HG03108 (cell line): ENCODE data around the gene APOE.
"Not testable (repeated sequence)": the region's sequence is repeated elsewhere in the genome, so short reads cannot be mapped to it uniquely, and the experiment has no call there.

Experiments
- ATAC-seq: cut with Tn5 transposase; IDR thresholded peaks from one replicate; pipeline ENCODE4 v1.9.1; 2021; ENCODE audit warnings: moderate library complexity; ENCODE audit not compliant: unreplicated experiment

Gene APOE

DNA sequence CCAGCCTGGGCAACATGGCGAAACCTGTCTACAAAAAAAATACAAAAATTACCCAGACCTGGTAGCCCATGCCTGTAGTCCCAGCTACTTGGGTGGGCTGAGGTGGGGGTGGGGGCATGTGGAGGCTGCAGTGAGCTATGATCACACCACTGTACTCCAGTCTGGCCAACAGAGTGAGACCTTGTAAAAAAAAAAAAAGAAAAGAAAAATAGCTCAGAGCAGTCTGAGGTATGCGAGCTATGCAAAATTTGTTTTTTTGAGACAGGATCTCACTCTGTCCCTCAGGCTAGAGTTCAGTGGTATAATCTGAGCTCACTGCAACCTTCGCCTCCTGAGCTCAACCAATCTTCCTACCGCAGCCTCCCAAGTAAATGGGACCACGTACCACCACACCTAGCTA, 21.7 kb upstream of the APOE start:
- ATAC-seq, result no peak

DNA sequence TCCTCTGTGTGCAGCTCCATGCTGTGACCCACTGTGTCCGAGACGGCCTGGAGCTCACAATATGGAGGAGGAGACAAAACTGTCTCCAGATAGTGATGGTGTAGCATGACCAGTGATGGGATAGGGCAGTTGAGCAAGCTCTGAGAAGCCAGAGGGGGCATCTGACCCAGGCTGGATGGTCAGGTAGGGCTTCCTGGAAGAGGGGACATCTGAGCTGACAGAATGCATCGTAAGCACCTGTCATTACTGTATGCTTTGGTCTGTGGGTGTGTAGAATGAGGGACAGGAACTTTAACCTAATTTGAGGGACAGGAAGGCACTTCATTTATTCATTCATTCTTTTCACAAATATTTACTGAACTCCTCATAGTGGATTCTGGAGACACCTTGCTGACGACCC, 21.0 kb upstream of the APOE start:
- no peak for ATAC-seq

DNA sequence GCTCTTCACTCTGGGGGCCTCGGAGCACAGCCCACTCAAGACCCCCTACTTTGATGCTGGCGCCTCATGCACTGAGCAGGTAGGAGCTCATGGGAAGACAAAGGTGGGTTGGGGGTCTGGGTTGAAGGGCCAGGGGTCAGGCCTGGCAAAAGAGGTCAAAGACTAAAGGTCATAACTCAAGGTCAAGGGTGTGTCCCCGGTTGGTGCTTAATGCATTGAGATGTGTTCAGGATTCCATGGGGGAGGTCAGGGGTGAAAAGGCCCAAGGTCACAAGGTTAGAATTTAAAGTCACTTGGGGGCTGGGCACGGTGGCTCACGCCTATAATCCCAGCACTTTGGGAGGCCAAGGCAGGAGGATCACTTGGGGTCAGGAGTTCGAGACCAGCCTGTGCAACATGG, 19.5 kb upstream of the APOE start:
- ATAC-seq, result no peak

GRCh38 chr19:44887648-44888047, 17.9 kb upstream of the APOE start:
- no peak for ATAC-seq

GRCh38 chr19:44888335-44888734, 17.3 kb upstream of the APOE start:
- not testable (repeated sequence) for ATAC-seq

DNA sequence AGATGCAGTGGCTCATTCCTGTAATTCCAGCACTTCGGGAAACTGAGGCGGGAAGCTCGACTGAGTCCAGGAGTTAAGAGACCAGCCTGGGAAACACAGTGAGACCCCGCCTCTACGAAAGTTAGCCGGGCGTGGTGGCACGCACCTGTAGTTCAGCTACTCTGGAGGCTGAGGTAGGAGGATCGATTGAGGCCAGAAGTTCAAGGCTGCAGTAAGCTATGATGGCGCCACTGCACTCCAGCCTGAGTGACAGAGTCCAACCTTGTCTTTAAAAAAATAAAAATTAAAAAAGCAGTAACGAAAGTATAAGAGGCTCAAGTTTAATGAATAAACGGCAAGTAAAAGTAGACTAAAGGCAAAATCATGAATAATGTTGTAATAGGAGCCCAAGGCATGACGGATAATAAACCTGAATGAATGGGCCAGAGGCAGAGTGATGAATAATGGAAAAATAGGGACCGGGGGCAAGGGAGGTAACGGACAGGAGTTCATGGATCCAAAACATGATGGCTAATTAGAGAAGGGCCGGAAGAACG, 15.7 kb upstream of the APOE start:
- no peak for ATAC-seq

- peak; percentile 83 for ATAC-seq
Measured at GRCh38 chr19:44890366-44891015, 15.1 kb upstream of the APOE start.

GRCh38 chr19:44891016-44891882, 14.3 kb upstream of the APOE start, which contains the start of gene TOMM40:
Gene TOMM40 (plus strand): TSS chr19:44891254. CDS start chr19:44891416, 162 bp downstream.
- no peak for ATAC-seq

GRCh38 chr19:44892932-44893331, 12.7 kb upstream of the APOE start:
- ATAC-seq, result no peak

GRCh38 chr19:44893332-44894051, 12.1 kb upstream of the APOE start:
- ATAC-seq, result no peak

DNA sequence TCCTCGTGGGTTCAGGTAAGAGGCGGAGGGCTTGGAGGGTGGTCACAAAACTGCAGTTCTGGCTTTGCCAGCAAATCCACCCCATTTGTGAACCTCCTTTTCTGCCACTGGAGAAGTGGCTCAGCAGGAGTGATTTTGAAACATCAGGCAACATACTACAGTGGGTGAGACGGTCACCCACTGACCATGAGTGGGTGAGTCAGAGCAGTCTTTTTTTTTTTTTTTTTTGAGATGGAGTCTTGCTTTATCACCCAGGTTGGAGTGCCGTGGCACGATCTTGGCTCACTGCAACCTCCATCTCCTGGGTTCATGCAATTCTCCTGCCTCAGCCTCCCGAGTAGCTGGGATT, 11.6 kb upstream of the APOE start:
- ATAC-seq, result no peak

DNA sequence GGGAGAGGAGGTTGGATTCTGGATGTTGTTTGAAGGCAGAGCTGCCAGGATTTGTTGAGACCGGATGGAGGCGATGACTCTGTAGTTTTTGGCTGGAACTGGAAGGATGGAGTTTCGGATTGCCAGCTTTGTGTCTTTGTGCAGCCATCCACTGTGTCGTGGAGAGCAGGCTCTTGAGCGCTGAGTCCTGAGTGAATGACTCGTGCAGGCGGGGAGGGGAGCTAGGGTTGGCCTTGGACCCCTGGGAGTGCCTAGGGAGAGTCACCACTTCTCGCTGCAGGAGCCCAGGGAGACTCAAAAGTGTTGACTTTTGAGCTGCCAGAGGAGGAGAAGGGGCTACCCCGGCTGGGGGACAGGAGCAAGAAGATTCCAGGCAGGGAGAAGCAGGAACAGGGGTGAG, 10.7 kb upstream of the APOE start:
- ATAC-seq, result no peak

DNA sequence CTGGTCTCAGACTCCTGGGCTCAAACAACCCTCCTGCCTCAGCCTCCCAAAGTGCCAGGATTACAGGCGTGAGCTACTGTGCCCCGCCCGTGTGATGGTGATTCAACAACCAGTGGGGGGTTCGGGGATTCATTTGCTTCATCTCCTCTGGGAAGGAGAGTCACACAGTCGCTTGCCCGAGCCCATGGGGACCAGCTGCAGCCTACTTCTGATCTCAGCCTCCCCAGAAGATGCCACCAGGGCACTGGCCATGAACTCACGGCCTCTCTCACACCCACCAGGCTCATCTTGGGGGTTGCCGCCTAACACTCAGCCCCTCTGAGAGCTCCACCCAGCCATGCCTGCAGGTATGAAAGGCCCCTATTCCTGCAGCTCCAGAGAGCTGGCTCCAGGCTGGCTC, 7.8 kb upstream of the APOE start:
- no peak for ATAC-seq

DNA sequence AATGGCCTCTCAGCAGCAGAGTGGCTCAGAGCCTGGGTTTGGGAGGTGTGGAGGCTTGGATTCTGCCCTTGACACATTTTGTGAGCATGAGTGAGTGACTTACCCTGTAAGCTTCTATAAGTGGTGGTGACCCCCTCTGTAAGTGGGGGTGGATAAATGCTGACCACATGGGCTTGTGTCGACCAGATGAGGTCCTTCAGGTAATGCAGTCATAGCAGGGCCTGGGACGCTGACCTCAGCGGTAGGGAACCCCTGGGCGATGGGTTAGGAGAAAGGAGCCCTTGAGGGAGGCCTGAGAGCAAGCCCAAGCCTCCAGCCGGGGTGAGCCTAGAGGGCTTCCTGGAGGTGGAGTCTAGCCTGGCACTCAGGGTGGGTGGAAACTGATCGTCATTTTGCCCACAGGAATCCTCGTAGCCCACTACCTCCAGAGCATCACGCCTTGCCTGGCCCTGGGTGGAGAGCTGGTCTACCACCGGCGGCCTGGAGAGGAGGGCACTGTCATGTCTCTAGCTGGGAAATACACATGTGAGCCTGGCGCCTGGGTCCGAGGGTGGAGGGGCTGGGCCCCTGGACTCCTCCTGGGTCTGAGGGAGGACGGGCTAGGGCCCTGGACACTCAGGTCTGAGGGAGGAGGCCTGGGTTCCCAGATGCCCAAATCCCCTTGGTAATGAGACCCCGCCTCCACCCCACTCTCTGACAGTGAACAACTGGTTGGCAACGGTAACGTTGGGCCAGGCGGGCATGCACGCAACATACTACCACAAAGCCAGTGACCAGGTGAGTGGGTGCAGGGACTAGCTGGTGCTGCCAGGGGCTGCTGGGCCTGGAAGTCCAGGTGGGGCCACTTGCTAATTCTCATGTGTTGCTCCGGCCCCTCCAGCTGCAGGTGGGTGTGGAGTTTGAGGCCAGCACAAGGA, 5.0 kb upstream of the APOE start:
- ATAC-seq, result no peak

DNA sequence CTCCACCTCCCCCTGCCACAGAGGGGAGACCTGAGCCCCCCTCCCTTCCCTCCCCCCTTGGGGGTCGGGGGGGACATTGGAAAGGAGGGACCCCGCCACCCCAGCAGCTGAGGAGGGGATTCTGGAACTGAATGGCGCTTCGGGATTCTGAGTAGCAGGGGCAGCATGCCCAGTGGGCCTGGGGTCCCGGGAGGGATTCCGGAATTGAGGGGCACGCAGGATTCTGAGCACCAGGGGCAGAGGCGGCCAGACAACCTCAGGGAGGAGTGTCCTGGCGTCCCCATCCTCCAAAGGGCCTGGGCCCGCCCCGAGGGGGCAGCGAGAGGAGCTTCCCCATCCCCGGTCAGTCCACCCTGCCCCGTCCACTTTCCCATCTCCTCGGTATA, 2.4 kb upstream of the APOE start:
- no peak for ATAC-seq

DNA sequence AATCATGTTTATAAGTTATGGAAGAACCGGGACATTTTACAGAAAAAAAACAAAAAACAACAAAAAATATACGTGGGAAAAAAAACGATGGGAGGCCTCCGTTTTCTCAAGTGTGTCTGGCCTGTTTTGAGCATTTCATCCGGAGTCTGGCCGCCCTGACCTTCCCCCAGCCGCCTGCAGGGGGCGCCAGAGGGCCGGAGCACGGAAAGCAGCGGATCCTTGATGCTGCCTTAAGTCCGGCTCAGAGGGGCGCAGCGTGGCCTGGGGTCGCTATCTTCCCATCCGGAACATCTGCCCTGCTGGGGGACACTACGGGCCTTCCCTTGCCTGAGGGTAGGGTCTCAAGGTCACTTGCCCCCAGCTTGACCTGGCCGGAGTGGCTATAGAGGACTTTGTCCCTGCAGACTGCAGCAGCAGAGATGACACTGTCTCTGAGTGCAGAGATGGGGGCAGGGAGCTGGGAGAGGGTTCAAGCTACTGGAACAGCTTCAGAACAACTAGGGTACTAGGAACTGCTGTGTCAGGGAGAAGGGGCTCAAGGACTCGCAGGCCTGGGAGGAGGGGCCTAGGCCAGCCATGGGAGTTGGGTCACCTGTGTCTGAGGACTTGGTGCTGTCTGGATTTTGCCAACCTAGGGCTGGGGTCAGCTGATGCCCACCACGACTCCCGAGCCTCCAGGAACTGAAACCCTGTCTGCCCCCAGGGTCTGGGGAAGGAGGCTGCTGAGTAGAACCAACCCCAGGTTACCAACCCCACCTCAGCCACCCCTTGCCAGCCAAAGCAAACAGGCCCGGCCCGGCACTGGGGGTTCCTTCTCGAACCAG, 1.8 kb upstream of the APOE start:
- no peak for ATAC-seq

- ATAC-seq, result no peak
Measured at GRCh38 chr19:44904426-44904994, 1.1 kb upstream of the APOE start.

DNA sequence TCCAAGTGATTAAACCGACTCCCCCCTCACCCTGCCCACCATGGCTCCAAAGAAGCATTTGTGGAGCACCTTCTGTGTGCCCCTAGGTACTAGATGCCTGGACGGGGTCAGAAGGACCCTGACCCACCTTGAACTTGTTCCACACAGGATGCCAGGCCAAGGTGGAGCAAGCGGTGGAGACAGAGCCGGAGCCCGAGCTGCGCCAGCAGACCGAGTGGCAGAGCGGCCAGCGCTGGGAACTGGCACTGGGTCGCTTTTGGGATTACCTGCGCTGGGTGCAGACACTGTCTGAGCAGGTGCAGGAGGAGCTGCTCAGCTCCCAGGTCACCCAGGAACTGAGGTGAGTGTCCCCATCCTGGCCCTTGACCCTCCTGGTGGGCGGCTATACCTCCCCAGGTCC, 2.0 kb downstream of the APOE start:
- ATAC-seq, result no peak

GRCh38 chr19:44908074-44908835, 2.7 kb downstream of the APOE start:
- no peak for ATAC-seq
